ENCODE data around the gene NKX2-8. TPM values are rescaled to one million over a fixed set of nuclear protein-coding genes. Genes with fewer than 3 reads are reported as not detected.
A peak's percentile ranks its signal among the peaks of the same experiment; 100 is the strongest.

Gene NKX2-8
- total and polyA plus RNA-seq, 5 donors = not detected

DNA sequence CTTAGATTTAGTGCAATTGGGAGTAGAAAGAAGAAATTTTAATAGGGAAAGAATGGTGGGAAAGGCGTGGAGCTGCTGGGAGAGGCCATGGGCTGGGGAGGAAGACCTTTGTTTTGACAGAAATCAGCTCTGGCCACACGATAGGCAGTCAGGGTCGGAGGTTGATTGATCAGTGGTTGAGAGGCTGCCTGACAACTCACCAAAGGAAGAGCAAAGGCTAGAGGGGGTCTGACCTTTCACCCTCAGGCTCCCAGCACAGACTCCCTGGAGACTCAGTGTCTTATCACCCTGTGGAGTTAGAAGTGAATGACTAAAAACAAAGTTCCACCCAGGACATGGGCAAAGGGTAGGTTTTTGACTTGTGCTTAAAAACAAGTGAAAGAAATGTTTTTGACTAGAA, 18.0 kb upstream of the NKX2-8 start:
- no peak overlapping the region for H3K4me3 ChIP-seq (ENCODE audit: low read length)
- no peak overlapping the region for H3K27ac ChIP-seq (ENCODE audit: low read length)
- ATAC-seq = no peak
- no peak for DNase-seq
- H3K27me3 ChIP-seq (ENCODE audit: control insufficient read depth, insufficient read depth) = no peaks in the 10 kb centered on the region
- H3K9me3 ChIP-seq (ENCODE audit: control insufficient read depth, low read length) = no peaks in the 10 kb centered on the region
- intact Hi-C loops (cut with DNase I) = no loop called here
- H3K4me1 ChIP-seq (ENCODE audit: control insufficient read depth, insufficient read depth, low read length) = no peaks in the 10 kb centered on the region
- WGBS = 21% methylated on average over 3 of the region's 3 CpGs

DNA sequence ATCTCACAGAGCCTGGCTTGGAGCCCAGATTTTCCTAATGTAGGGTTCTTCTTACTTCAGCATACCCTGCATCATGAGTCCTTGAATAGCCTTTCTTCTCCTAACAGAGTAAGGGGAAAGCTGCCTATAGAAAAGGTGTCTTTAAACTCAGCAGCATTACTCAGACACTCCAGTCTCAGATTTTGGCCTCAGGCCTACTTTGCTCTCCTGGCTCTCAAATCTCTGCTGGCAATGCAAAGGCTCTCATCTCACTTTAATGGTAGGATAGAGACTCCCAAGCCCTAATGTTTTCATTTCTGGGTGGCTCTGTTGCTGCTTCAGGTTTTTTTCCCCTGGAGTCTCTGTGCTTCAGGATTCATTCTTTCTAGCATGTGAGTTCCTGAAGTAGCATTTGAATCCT, 9.1 kb upstream of the NKX2-8 start:
- ATAC-seq (no peak), DNase-seq (no peak)
- Histone ChIP-seq H3K9me3 (ENCODE audit: control insufficient read depth, low read length) (no peaks in the 10 kb centered on the region), H3K4me3 (ENCODE audit: low read length) (no peak overlapping the region), H3K4me1 (ENCODE audit: control insufficient read depth, insufficient read depth, low read length) (no peaks in the 10 kb centered on the region), H3K27me3 (ENCODE audit: control insufficient read depth, insufficient read depth) (peaks cover 7% of the 10 kb centered on the region), H3K27ac (ENCODE audit: low read length) (no peak overlapping the region)
- intact Hi-C loops (cut with DNase I) = no loop called here

DNA sequence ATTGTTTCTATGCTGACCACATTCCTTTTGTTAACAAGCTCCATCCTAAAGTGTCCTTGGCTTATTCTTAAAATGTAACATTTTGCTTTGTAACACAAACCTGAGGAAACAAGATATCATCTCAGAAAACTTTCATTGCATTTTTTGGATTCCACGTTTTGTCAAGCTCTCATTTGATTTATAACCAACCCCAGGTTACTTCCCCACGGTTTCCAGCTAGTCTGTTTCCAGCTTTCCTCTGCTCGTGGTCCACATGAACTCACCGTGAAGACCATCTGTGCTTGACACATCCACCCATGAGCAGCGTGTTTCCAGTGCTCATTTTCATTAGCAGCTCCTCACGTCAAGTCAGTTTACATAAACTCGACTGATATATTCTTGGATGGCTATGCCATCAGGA, 6.4 kb upstream of the NKX2-8 start:
- Histone ChIP-seq H3K9me3 (ENCODE audit: control insufficient read depth, low read length) (no peaks in the 10 kb centered on the region), H3K27me3 (ENCODE audit: control insufficient read depth, insufficient read depth) (peaks cover 9% of the 10 kb centered on the region), H3K4me1 (ENCODE audit: control insufficient read depth, insufficient read depth, low read length) (no peaks in the 10 kb centered on the region), H3K27ac (ENCODE audit: low read length) (no peak overlapping the region), H3K4me3 (ENCODE audit: low read length) (no peak overlapping the region)
- DNase-seq = no peak
- 11% methylated on average over 7 of the region's 7 CpGs for WGBS
- ATAC-seq = no peak
- intact Hi-C loops (cut with DNase I) = no loop called here

DNA sequence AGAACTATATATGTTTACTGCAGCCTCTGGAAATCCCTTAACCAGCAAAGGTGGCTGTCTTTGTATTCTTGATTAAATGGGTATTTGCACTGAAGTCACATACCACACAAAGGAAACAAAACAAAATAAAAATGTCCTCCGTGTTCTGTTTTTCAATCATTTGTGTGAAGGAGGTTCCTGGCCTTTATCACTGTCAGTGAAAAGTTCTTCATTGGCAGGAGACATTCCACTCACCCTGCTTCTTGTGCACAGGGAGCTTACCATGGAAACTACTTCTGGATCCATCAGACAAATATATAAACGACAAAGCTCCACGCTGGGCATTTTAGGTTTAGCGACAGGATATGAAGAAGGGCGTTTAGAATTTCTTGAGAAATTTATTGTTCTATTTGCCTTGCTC, 5.7 kb upstream of the NKX2-8 start:
- Histone ChIP-seq H3K4me3 (ENCODE audit: low read length) (no peak overlapping the region), H3K9me3 (ENCODE audit: control insufficient read depth, low read length) (no peaks in the 10 kb centered on the region), H3K27ac (ENCODE audit: low read length) (no peak overlapping the region), H3K4me1 (ENCODE audit: control insufficient read depth, insufficient read depth, low read length) (no peaks in the 10 kb centered on the region), H3K27me3 (ENCODE audit: control insufficient read depth, insufficient read depth) (peaks cover 9% of the 10 kb centered on the region)
- intact Hi-C loops (cut with DNase I) = no loop called here
- WGBS = 10% methylated on average over 5 of the region's 5 CpGs
- DNase-seq (no peak), ATAC-seq (no peak)

DNA sequence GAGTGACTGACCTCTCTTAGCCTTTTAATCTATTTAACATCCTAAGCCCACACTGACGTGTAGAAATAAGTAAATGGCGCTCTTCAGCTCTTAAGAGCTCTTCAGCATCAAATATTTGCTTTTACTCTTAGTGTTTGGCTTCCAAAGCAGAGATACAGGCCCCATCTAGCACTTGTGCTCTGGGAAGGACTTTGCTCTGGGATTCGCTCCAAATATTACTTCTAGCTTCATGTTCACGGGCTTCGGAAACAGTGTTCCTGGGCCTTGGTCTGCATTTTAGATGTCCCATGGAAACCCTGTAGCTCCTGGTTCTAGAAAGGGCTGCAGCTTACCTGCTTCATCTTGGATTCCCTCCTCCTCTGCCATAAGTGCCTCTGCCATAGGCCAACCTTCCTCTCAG, 2.7 kb upstream of the NKX2-8 start:
- DNase-seq (no peak), ATAC-seq (no peak)
- intact Hi-C loops (cut with DNase I) = no loop called here
- Histone ChIP-seq H3K27ac (ENCODE audit: low read length) (no peak overlapping the region), H3K9me3 (ENCODE audit: control insufficient read depth, low read length) (no peaks in the 10 kb centered on the region), H3K27me3 (ENCODE audit: control insufficient read depth, insufficient read depth) (peaks cover 4% of the 10 kb centered on the region), H3K4me3 (ENCODE audit: low read length) (no peak overlapping the region), H3K4me1 (ENCODE audit: control insufficient read depth, insufficient read depth, low read length) (no peaks in the 10 kb centered on the region)
- WGBS = 43% methylated on average over 5 of the region's 5 CpGs

DNA sequence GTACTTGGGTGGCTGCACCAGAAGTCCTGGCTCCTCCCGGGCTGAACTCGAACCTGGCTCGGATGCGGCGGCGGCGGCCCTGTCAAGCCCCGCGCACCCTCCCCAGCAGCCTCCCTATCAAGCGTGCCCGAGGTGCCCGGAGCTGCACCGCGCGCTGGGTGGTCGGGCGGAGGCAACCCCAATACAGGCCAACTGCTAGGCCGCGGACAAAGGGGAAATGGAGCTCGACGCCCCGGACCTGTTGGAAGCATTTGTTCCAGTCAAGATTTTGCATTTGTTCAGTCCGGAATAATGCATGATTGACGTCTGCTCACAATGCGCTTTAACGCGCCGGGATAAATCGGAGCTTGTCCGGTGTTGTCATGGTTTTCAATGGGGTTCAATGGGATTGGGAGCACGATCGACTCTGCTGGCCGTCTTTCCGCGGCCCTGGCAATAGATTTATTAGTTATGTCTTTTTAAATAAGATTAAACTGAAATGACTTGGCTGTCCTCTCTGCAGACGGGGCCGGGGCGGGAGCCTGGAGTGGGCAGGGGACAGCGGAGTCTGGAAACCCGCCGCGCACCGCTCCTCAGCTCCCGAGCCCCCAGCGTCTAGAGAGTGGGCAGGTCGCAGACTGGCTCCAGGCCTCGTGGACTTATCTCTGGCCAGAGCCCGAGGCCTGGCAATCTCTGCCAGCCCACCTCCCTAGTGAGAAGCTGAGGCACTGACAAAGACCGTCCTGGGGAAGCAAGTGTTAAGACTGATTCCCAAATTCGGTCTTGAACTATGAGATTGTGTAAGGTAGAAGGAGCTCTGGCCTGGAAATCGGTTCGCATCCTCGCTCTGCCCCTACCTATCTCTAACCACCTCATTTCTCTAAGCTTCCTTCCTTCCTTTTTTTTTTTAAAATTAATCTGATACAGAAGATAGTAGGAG, 1.7 kb upstream of the NKX2-8 start:
- Histone ChIP-seq H3K4me3 (ENCODE audit: low read length) (no peak overlapping the region), H3K27ac (ENCODE audit: low read length) (no peak overlapping the region), H3K4me1 (ENCODE audit: control insufficient read depth, insufficient read depth, low read length) (no peaks in the 10 kb centered on the region), H3K9me3 (ENCODE audit: control insufficient read depth, low read length) (no peaks in the 10 kb centered on the region), H3K27me3 (ENCODE audit: control insufficient read depth, insufficient read depth) (peaks cover 2% of the 10 kb centered on the region)
- DNase-seq (no peak), ATAC-seq (no peak)
- intact Hi-C loops (cut with DNase I) = no loop called here
- WGBS = 8% methylated on average over 53 of the region's 53 CpGs

DNA sequence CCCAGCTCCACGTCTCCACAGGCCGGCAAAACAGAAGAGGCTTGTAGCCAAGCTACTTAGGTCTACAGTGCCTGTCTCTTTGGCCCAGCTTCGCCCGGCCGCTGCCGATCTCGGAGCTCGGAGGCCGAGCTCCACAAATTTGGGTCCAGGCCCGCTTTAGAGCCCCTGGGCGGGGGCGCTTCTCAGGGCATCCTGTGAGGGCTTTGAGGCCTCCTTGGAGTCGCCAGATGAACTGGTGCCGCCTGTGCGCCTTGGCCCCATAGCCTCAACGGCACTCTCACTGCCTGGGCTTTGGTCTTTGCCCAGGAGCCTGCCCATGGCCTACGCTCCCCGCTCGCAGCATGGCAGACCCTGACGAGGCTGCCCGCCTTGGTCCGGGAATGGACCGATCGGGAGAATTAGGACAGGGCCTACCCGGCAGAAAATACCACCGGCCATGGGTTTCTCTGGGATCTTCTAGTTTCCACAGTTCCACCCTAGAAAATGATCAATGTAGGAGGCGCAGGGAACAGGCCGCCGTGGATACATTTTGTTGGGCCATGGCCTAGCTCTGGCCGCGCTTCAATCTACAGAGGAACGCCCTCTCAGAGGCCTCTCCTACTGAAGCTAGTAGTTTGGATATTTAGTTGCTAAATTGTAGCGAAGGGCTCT, 953 bp upstream of the NKX2-8 start:
- intact Hi-C loops (cut with DNase I) = no loop called here
- DNase-seq (no peak), ATAC-seq (no peak)
- H3K27me3 ChIP-seq (ENCODE audit: control insufficient read depth, insufficient read depth) = peaks cover 2% of the 10 kb centered on the region
- no peak overlapping the region for H3K27ac ChIP-seq (ENCODE audit: low read length)
- H3K4me3 ChIP-seq (ENCODE audit: low read length) = no peak overlapping the region
- H3K4me1 ChIP-seq (ENCODE audit: control insufficient read depth, insufficient read depth, low read length) = no peaks in the 10 kb centered on the region
- 10% methylated on average over 33 of the region's 33 CpGs for WGBS
- H3K9me3 ChIP-seq (ENCODE audit: control insufficient read depth, low read length) = no peaks in the 10 kb centered on the region

DNA sequence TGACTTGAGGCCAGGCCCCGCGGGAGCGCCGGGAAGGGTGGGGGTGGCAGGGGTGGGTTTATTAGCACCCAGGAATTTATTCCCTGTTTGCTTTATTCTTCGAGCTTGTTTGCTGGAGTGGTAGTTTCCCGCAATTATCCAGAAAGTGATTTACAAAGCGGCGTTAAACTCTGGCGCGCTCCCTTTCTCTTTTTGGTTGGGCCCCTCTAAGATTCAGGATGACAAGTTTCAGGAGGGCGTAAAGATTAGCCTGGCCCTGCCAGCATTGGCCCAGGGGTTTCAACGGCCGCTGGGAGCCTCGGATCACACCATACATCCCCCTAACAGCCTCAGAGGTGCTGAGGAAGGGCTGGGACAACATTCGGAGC, 444 bp upstream of the NKX2-8 start:
- ATAC-seq (no peak), DNase-seq (no peak)
- Histone ChIP-seq H3K27me3 (ENCODE audit: control insufficient read depth, insufficient read depth) (peaks cover 2% of the 10 kb centered on the region), H3K27ac (ENCODE audit: low read length) (no peak overlapping the region), H3K4me1 (ENCODE audit: control insufficient read depth, insufficient read depth, low read length) (no peaks in the 10 kb centered on the region), H3K4me3 (ENCODE audit: low read length) (peak overlapping the region; percentile 50), H3K9me3 (ENCODE audit: control insufficient read depth, low read length) (no peaks in the 10 kb centered on the region)
- intact Hi-C loops (cut with DNase I) = no loop called here
- WGBS = 4% methylated on average over 15 of the region's 15 CpGs

DNA sequence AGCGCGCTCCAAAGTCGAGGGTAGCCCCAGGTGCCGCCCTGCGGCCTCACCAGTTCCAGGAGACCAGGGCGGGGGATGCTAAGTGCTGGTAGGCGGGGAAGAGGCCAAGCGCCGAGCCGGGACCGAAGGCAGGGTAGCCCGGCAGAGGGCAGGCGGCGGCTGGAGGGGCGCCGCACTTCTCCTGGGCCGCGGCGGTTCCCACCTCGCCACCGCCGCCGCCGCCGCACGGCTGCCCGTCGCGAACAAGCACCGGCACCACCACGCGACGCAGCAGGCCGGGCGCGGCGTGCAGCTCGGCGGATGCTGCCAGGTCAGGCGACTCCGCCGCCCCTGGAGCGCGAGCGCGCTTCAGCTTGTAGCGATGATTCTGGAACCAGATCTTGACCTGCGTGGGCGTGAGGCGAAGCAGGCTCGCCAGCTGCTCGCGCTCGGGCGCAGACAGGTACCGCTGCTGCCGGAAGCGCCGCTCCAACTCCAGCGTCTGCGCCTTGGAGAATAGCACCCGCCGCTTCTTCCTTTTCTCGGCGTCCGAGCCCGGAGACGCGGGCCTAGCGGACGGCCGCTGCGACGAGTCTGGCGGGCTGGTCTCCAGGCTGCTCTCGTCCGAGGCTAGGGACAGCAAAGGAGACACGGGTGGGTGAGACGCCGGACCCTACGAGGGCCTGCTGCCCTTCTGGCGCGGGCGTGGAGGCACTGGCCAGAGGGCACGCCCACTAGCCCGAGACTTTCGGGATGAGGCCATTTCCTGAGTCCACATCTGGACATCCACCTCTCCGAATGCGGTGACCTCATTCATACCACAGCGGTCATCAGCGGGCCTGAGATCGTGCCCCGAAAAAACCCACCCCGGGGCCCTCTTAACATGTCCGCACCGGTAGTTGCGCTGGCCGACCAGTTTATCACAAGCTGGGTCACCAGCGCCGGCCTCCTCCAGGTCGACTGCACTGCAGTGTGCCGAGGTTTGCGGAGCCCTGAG, 1.3 kb downstream of the NKX2-8 start:
- 1% methylated on average over 103 of the region's 103 CpGs for WGBS
- Histone ChIP-seq H3K4me3 (ENCODE audit: low read length) (peak overlapping the region; percentile 35), H3K9me3 (ENCODE audit: control insufficient read depth, low read length) (no peaks in the 10 kb centered on the region), H3K27ac (ENCODE audit: low read length) (no peak overlapping the region), H3K27me3 (ENCODE audit: control insufficient read depth, insufficient read depth) (peaks cover 1% of the 10 kb centered on the region), H3K4me1 (ENCODE audit: control insufficient read depth, insufficient read depth, low read length) (no peaks in the 10 kb centered on the region)
- peak in 1 of 3 donors; percentile 45 for DNase-seq
- intact Hi-C loops (cut with DNase I) = no loop called here
- ATAC-seq = peak in 1 of 2 donors; percentile 42

DNA sequence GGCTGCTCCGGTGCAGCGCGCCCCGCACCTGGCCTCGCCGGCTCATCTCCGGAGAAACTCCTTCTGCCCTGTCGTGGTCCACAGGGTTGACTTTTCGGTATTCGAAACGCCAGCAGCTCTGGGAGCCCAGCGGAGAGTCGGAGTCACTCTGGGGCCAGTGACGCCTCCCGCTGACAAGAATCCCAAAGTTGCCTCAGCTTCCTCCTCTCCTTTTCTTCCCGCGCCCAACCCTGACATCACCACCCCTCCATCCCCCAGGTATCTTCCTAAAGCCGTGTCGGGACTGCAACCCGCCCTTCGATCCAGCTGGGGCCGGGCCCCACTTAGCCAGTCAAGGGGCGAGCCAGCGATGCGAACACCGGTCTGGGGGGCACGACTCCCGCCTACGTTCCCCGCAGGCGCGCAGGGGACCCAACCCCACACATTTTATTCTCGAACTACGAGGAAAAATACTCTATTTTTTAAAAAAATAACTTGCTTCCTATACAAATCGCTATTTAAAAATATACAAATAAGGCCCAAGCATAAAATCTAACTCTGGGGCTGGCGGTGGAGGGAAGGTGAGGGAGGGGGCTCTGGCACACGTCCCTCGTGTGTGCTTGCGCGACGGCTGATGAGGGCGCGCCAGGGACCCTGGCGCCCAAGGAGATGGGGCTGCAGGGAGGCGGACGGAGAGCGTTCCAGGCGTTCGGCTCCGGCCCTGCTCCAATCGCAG, 2.1 kb downstream of the NKX2-8 start:
- H3K27me3 ChIP-seq (ENCODE audit: control insufficient read depth, insufficient read depth) = no peaks in the 10 kb centered on the region
- no peaks in the 10 kb centered on the region for H3K9me3 ChIP-seq (ENCODE audit: control insufficient read depth, low read length)
- no peak overlapping the region for H3K4me3 ChIP-seq (ENCODE audit: low read length)
- 2% methylated on average over 51 of the region's 51 CpGs for WGBS
- no peak overlapping the region for H3K27ac ChIP-seq (ENCODE audit: low read length)
- ATAC-seq (no peak), DNase-seq (no peak)
- intact Hi-C loops (cut with DNase I) = no loop called here
- no peaks in the 10 kb centered on the region for H3K4me1 ChIP-seq (ENCODE audit: control insufficient read depth, insufficient read depth, low read length)

Measured in right cardiac atrium (tissue), 5 donors.